Measurements from ENCODE around the gene TMEM190.
A peak's percentile ranks its signal among the peaks of the same experiment; 100 is the strongest.
"Not testable (repeated sequence)": the region's sequence is repeated elsewhere in the genome, so short reads cannot be mapped to it uniquely, and the experiment has no call there.

TMEM190 gene

DNA sequence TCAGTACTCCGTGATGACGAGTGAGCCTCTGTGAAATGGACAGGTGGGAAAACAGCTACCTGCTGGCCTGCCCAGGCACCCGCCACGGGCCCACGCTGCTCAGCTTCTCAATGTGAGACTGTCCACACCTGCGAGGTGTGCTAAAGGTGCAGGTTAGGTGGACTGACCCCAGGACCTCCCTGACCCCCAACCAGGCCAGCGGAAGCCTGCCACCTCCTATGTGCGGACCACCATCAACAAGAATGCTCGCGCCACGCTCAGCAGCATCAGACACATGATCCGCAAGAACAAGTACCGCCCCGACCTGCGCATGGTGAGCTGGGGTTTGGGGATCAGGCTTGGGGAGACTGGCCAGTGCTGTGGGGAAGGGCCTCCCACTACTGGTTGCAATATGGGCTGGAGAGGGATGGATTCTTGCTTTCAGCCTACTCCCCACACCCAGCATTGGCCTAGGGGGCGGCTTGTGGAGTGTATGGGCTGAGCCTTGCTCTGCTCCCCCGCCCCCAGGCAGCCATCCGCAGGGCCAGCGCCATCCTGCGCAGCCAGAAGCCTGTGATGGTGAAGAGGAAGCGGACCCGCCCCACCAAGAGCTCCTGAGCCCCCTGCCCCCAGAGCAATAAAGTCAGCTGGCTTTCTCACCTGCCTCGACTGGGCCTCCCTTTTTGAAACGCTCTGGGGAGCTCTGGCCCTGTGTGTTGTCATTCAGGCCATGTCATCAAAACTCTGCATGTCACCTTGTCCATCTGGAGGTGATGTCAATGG lies 11.3 kb downstream of the TMEM190 start:
- Mint-ChIP-seq H3K27ac (peak overlapping the region; percentile 100), H3K4me1 (ENCODE audit: low read depth) (peaks cover 56% of the 10 kb centered on the region), H3K4me3 (peak overlapping the region; percentile 100), H3K9me3 (no peaks in the 10 kb centered on the region), H3K27me3 (no peaks in the 10 kb centered on the region), H3K36me3 (ENCODE audit: low read depth) (peaks cover 45% of the 10 kb centered on the region)

DNA sequence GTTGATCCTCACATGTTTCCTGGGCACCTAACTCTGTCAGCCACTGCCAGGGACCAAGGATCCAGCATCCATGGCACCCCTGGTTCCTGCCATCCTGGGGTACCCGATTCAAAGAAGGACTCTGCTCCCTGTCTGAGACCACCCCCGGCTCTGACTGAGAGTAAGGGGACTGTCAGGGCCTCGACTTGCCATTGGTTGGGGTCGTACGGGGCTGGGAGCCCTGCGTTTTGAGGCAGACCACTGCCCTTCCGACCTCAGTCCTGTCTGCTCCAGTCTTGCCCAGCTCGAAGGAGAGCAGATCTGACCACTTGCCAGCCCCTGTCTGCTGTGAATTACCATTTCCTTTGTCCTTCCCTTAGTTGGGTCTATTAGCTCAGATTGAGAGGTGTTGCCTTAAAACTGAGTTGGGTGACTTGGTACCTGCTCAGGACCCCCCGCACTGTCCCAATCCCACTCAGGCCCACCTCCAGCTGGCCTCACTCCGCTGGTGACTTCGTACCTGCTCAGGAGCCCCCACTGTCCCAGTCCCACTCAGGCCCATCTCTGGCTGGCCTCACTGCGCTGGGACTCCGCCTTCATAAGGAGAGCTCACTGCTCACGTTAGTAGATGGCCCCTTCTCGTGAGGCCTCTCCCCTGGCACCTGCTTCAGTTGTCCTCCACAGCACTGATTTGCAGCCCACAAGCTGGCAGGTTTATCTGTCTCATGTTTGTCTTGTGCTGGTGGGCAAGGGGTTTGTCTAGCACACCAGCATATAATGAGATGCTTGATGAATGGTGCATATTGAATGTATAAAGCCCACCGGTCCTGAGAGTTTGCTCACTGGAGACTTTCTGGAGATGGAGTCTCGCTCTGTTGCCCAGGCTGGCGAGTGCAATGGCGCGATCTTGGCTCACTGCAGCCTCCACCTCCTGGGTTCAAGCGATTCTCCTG lies 13.0 kb downstream of the TMEM190 start:
- H3K4me3 Mint-ChIP-seq, result peak overlapping the region; percentile 100
- H3K36me3 Mint-ChIP-seq (ENCODE audit: low read depth), result peaks cover 45% of the 10 kb centered on the region
- peak overlapping the region; percentile 100 for H3K27ac Mint-ChIP-seq
- H3K27me3 Mint-ChIP-seq, result no peaks in the 10 kb centered on the region
- peaks cover 51% of the 10 kb centered on the region for H3K4me1 Mint-ChIP-seq (ENCODE audit: low read depth)
- no peaks in the 10 kb centered on the region for H3K9me3 Mint-ChIP-seq

DNA sequence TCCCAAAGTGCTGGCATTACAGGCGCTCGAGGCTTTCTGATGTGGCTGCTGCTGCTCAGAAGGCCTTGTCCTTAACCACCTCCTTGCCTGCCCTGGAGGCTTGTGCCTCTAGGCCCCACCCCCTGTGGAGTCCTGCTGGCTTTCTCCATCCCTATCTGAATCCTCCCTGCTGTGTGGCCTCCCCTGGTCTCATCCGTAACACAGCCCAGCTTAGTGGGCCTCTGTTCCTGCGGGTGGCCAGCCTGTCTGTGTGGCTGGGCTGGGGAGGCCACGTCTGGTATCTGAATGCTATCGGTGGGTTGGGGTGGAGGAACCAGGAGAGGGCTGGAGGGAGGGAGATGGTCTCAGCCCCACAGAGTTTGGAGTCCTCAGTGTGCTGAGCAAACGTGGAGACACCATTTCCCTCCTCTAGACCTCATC lies 13.8 kb downstream of the TMEM190 start:
- peak overlapping the region; percentile 66 for H3K27ac Mint-ChIP-seq
- H3K4me1 Mint-ChIP-seq (ENCODE audit: low read depth), result peaks cover 51% of the 10 kb centered on the region
- H3K9me3 Mint-ChIP-seq, result no peaks in the 10 kb centered on the region
- no peaks in the 10 kb centered on the region for H3K27me3 Mint-ChIP-seq
- peaks cover 45% of the 10 kb centered on the region for H3K36me3 Mint-ChIP-seq (ENCODE audit: low read depth)
- peak overlapping the region; percentile 30 for H3K4me3 Mint-ChIP-seq

DNA sequence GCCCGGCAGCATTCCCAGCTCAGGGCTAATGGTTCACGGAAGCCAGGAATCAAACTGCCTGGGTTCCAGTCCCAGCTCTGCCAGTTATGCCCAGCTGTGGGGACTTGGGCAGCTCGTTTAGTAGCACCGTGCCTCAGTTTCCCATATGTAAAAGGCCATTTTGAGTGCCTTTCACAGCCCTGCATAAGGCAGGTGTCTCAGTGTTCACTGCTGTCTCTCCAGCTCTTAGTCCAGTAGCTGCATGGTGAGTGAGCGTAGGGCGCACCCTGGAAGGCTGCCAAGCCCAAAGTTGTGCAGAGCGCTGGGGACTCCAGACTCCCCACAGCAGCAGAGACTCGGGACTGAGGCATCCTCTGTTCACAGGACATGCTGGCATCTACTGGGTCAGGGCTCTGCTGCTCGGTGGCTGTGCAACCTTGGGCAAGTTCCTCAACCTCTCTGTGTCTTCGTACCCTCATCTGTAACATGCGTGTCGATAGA lies 14.6 kb downstream of the TMEM190 start:
- H3K36me3 Mint-ChIP-seq (ENCODE audit: low read depth), result peaks cover 39% of the 10 kb centered on the region
- peak overlapping the region; percentile 48 for H3K27ac Mint-ChIP-seq
- peak overlapping the region; percentile 30 for H3K4me3 Mint-ChIP-seq
- no peaks in the 10 kb centered on the region for H3K27me3 Mint-ChIP-seq
- peaks cover 45% of the 10 kb centered on the region for H3K4me1 Mint-ChIP-seq (ENCODE audit: low read depth)
- H3K9me3 Mint-ChIP-seq, result no peaks in the 10 kb centered on the region

DNA sequence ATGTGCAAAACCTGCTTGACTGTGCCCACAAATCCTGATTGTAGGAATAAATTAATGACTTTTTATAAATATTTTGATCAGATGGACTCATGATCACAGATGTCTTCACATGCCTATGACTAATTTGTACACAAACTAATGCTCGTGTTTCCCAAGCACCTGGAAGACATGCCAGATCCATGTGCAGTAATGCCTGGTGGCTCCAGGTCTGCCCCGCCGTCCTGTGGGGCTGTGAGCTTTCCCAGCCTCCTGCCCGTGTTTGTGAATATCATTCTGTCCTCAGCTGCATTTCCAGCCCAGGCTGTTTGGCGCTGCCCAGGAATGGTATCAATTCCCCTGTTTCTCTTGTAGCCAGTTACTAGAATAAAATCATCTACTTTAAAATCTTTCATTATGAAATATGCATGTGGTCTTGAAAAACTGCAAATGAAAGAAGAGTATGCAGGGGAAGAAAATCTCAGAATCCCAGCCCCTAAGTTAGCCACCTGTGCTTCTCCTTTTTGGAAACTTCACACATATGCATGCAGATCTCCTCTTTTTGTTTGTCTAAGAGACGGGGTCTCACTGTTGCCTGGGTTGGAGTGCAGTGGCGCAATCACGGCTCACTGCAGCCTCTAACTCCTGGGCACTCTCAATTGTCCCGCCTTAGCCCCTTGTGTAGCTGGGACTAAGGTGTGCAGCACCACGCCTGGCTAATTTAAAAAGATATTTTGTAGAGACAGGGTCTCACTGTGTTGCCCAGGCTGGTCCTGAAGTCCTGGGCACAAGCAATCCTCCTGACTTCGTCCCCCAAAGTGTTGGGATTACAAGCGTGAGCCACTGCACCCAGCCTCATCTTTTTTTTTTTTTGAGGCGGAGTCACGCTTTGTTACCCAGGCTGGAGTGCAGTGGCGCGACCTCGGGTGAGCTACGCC lies 15.3 kb downstream of the TMEM190 start:
- Mint-ChIP-seq H3K27me3 (no peaks in the 10 kb centered on the region), H3K4me1 (ENCODE audit: low read depth) (peaks cover 38% of the 10 kb centered on the region), H3K4me3 (no peak overlapping the region), H3K9me3 (no peaks in the 10 kb centered on the region), H3K27ac (peak overlapping the region; percentile 48), H3K36me3 (ENCODE audit: low read depth) (peaks cover 32% of the 10 kb centered on the region)

DNA sequence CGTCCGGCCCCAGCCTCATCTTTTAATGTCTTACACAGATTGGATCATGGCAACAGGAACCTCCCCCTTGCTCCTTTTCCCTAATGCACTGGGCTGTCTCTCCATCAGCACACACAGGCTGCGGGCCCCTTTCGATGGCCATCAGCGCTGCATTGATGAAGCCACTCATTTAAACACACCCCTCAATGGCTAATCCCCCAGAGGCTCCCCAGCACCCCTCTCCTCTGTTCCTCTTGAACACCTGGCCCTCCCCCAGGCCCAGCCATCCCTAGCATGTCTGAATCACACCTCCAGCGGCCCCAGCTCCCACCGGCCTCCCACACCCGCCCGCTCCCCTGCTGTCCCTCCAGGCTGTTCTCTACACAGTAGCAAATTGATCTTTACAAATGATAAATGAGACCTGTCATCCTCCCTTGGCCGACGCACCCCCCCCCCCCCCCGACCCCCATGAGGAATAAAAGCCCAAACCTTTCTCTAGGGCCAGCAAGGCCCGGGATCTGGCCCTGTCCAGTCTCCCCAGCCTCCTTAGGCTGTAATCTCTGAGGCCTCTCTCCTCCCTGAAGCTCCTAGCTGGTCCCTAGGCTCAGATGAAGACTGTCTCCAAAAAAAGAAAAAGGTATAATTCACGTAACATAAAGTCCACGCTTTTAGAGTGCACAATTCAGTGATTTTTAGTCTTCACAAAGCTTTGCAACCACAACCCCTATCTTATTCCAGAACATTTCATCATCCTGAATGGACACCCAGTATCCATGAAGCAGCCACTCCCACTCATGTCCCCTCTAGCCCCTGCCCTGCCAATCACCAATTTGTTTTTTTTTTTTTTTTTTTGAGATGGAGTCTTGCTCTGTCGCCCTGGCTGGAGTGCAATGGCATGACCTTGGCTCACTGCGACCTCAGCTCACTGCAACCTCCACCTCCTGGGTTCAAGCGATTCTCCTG lies 16.5 kb downstream of the TMEM190 start:
- H3K4me1 Mint-ChIP-seq (ENCODE audit: low read depth), result peaks cover 30% of the 10 kb centered on the region
- H3K27ac Mint-ChIP-seq, result no peak overlapping the region
- H3K27me3 Mint-ChIP-seq, result no peaks in the 10 kb centered on the region
- no peak overlapping the region for H3K4me3 Mint-ChIP-seq
- H3K9me3 Mint-ChIP-seq, result no peaks in the 10 kb centered on the region
- peaks cover 22% of the 10 kb centered on the region for H3K36me3 Mint-ChIP-seq (ENCODE audit: low read depth)

DNA sequence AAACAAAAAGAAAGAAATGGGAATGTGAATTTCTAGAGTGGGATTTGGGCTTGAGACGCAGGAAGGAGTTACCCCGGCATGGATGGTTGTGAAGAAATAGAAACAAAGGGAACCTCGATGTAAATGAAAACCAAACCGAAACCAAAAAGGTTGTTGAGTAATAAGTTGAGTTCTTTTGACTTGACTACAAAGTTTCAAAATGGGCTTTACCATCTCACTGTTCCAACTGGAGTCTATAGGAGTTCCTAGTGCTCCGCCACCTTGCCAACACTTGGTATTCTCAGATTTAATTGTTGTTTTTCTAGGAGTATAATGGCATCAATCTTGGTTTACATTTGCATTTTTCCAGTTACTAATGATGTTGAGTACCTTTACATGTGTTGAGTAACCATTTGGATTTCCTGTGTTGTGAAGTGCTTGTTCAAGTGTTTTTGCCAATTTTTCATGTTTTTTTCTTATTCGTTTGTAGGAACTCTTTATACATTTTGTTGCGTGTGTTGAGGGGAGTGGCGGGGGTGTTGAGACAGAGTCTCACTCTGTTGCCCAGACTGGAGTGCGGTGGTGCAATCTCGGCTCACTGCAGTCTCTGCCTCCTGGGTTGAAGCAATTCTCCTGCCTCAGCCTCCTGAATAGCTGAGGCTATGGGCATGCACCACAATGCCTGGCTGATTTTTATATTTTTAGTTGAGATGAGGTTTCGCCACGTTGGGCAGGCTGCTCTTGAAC lies 21.7 kb downstream of the TMEM190 start:
- Mint-ChIP-seq H3K27ac (peak overlapping the region; percentile 45), H3K9me3 (no peaks in the 10 kb centered on the region), H3K4me1 (ENCODE audit: low read depth) (peaks cover 17% of the 10 kb centered on the region), H3K27me3 (no peaks in the 10 kb centered on the region), H3K4me3 (peak overlapping the region; percentile 2), H3K36me3 (ENCODE audit: low read depth) (peaks cover 26% of the 10 kb centered on the region)

DNA sequence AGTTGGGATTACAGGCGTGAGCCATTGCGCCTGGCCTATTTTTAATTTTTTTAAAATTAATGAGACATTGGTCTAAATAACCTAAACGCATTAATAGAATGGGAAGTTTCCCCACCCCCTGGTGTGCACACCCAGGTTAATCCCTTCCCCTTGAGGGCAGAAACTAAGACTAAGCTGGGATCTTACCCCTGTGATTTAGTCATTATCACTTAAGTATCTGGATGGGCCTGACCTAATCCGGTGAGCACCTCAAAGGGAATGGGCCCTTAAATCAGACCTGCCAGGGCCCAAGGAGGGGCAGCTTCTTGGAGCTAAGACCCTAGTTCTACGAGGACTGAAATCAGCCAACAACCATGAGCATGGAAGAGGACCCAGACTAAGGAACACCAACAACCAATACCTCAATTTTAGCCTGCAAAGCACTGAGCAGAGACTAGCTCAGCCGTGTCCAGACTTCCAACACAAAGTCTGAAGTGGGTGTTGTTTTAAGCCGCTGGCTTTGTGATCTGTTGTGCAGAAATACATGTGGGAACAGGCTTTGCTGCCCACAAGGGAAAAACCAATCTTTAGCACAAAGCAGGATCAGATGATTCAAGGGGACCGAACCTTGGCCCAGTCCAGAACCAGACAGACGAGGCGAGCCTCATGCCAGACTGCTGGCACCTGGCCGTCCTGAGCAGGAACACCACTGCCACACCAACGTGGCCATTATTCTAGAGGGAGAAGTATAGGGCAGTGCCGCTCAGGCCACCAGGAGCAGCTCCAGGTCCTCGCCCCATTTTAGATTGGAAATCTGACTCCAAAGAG lies 23.9 kb downstream of the TMEM190 start:
- no peaks in the 10 kb centered on the region for H3K9me3 Mint-ChIP-seq
- peaks cover 26% of the 10 kb centered on the region for H3K4me1 Mint-ChIP-seq (ENCODE audit: low read depth)
- H3K27ac Mint-ChIP-seq, result no peak overlapping the region
- H3K36me3 Mint-ChIP-seq (ENCODE audit: low read depth), result peaks cover 40% of the 10 kb centered on the region
- no peaks in the 10 kb centered on the region for H3K27me3 Mint-ChIP-seq
- H3K4me3 Mint-ChIP-seq, result peak overlapping the region; percentile 23

DNA sequence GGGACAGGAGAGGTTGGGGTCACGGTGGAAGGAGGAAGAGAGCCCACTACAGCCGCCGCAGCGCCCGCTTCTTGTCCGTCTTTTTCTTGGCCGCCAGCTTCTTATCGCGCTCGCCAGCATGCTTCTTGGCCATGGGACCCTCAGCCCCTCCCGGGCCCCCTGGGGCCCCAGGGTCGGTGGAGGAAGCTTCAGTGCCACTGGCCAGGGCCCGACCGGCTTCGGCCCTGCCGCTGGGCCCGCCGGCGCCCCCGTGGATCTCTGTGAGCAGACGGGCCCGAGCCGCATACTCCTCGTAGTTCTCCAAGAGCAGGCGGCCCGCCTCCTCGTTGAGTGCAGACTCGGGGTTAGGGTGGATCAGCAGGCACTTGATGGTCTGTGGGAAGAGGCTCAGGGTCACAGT lies 24.8 kb downstream of the TMEM190 start:
- not testable (repeated sequence) for H3K9me3 Mint-ChIP-seq, H3K27me3 Mint-ChIP-seq, H3K4me3 Mint-ChIP-seq, H3K27ac Mint-ChIP-seq
- H3K36me3 Mint-ChIP-seq (ENCODE audit: low read depth), result peaks cover 49% of the 10 kb centered on the region
- H3K4me1 Mint-ChIP-seq (ENCODE audit: low read depth), result peaks cover 35% of the 10 kb centered on the region

DNA sequence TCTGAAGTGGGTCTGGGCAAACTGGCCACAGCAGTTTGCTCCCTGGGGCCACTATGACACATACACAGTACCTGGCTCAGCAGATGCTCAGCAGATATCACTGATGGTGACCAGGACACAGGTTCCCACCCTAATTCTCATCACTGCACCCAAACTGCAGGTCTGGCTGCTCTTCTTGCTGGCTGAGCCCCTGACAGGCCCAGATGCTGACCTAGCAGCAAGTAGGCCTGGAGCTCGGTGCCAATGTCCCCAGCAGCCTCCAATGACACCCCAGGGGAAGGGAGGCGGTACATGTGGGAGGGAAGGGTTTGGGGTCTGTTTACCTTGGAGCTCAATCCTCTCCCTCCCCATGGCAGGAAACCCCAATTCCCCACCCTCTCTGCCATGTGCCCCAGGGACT lies 25.9 kb downstream of the TMEM190 start:
- Mint-ChIP-seq H3K4me3 (no peak overlapping the region), H3K9me3 (no peaks in the 10 kb centered on the region), H3K36me3 (ENCODE audit: low read depth) (peaks cover 55% of the 10 kb centered on the region), H3K4me1 (ENCODE audit: low read depth) (peaks cover 39% of the 10 kb centered on the region), H3K27ac (no peak overlapping the region), H3K27me3 (no peaks in the 10 kb centered on the region)

DNA sequence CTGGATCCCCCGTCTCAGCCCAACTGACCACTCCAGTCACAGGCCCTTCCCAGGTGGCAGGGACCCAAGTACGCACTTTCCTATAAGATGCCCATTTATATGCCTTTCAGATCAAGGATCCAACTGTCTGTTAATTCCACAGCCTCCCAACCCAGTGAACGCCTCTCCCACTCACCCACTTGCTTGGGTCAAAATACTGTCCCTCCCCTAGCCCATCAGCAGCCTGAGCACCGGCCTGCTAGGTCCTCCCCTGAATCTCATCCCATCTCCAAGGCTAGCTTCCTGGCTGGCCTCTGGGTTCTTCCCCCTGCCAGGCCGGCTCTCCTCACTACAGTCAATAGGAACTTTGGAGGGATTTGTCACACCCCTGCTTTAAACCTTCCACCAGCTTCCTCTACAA lies 29.0 kb downstream of the TMEM190 start:
- H3K9me3 Mint-ChIP-seq, result no peaks in the 10 kb centered on the region
- H3K4me1 Mint-ChIP-seq (ENCODE audit: low read depth), result peaks cover 37% of the 10 kb centered on the region
- H3K36me3 Mint-ChIP-seq (ENCODE audit: low read depth), result peaks cover 52% of the 10 kb centered on the region
- H3K27ac Mint-ChIP-seq, result peak overlapping the region; percentile 88
- H3K27me3 Mint-ChIP-seq, result no peaks in the 10 kb centered on the region
- H3K4me3 Mint-ChIP-seq, result peak overlapping the region; percentile 96

DNA sequence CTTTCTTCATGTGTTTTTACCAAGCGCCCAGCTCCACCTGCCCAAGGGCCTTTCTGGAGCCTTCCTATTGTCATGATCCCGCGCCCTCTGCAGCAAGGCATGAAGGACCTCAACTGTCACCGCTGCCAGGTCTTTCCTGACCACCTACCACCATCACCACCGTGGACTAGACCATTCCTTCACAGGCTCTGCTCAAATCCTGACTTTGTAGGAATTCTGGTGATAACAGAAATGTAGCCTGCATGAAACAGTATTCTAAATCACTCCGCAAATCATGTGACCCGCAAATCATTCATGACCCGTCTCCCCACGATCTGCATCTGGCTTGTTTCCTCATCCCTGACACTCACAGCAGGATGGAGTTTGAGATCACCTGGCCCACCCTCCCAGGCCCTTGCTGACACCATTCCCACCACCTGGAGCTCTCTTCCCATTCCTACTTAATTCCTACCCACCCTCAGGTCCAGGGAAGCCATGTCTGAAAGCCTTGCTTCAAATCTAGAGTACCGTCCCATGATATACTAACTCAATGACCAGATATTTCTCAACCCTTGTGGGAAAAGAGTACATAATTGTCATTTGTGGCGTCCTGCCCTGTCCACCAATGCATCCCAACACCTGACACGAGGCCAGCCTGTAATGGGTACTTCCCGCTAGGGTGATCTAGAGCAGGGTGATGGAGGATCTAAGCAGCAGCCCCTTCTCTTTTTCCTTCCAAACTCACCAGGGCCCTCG lies 29.6 kb downstream of the TMEM190 start:
- Mint-ChIP-seq H3K4me3 (peak overlapping the region; percentile 96), H3K27ac (peak overlapping the region; percentile 88), H3K4me1 (ENCODE audit: low read depth) (peaks cover 37% of the 10 kb centered on the region), H3K9me3 (no peaks in the 10 kb centered on the region), H3K27me3 (no peaks in the 10 kb centered on the region), H3K36me3 (ENCODE audit: low read depth) (peaks cover 47% of the 10 kb centered on the region)

All from stimulated activated naive CD8-positive, alpha-beta T cell treated with anti-CD3 and anti-CD28 coated beads, Interleukin-15, Interleukin-2, amounts not matched to agents 100 ng/mL and 50 ng/mL, for 24 hours (primary cell).